GM18505 (cell line): ENCODE measurements around the gene BMPR1A.
"Not testable (repeated sequence)": the region's sequence is repeated elsewhere in the genome, so short reads cannot be mapped to it uniquely, and the experiment has no call there.

Source experiments
- ATAC-seq: cut with Tn5 transposase; IDR thresholded peaks from one replicate; pipeline ENCODE4 v1.9.1; 2021; ENCODE audit not compliant: unreplicated experiment
- POLR2A ChIP-seq: IDR thresholded peaks from 4 replicates; pipeline ENCODE4 v1.6.1; 2011; ENCODE audit warnings: borderline replicate concordance; ENCODE audit not compliant: insufficient read depth, insufficient read length; ENCODE audit errors: extremely low read depth

Gene BMPR1A

GRCh38 chr10:86718556-86718955 lies 37.9 kb upstream of the BMPR1A start:
- ATAC-seq = no peak
- TF ChIP-seq POLR2A = no peak

- no peak for ATAC-seq
- no peak for TF ChIP-seq POLR2A
Observed at GRCh38 chr10:86721232-86721631, 35.2 kb upstream of the BMPR1A start.

- TF ChIP-seq POLR2A = no peak
- ATAC-seq = no peak
Observed at GRCh38 chr10:86723009-86723408, 33.4 kb upstream of the BMPR1A start.

GRCh38 chr10:86724445-86724844 lies 32.0 kb upstream of the BMPR1A start:
- no peak for TF ChIP-seq POLR2A
- no peak for ATAC-seq

- TF ChIP-seq POLR2A = no peak
- no peak for ATAC-seq
Observed at GRCh38 chr10:86725980-86726676, 30.3 kb upstream of the BMPR1A start.

GRCh38 chr10:86726677-86726999 lies 29.8 kb upstream of the BMPR1A start:
- no peak for TF ChIP-seq POLR2A
- ATAC-seq = no peak

- ATAC-seq = no peak
- no peak for TF ChIP-seq POLR2A
Observed at GRCh38 chr10:86727470-86727869, 28.9 kb upstream of the BMPR1A start.

- ATAC-seq = no peak
- TF ChIP-seq POLR2A = no peak
Observed at GRCh38 chr10:86728056-86728455, 28.4 kb upstream of the BMPR1A start.

- no peak for TF ChIP-seq POLR2A
- ATAC-seq = no peak
Observed at GRCh38 chr10:86729677-86730076, 26.7 kb upstream of the BMPR1A start.

- no peak for ATAC-seq
- no peak for TF ChIP-seq POLR2A
Observed at GRCh38 chr10:86730227-86730626, 26.2 kb upstream of the BMPR1A start.

- TF ChIP-seq POLR2A = no peak
- no peak for ATAC-seq
Observed at GRCh38 chr10:86732771-86733170, 23.6 kb upstream of the BMPR1A start.

GRCh38 chr10:86733260-86733671 lies 23.2 kb upstream of the BMPR1A start:
- no peak for TF ChIP-seq POLR2A
- no peak for ATAC-seq

- no peak for TF ChIP-seq POLR2A
- no peak for ATAC-seq
Observed at GRCh38 chr10:86734207-86734988, 22.0 kb upstream of the BMPR1A start.

GRCh38 chr10:86735278-86735677 lies 21.1 kb upstream of the BMPR1A start:
- not testable (repeated sequence) for ATAC-seq
